OCI-LY3 (cell line): ENCODE results near the gene D2HGDH.

Source experiments
- H2AFZ ChIP-seq: fragments of 200-600, 300-600 bp; shearing (Covaris generic); 2 replicates; pipeline ENCODE4 v1.6.0; 2014; ENCODE audit warnings: antibody characterized with exemption, low read depth, low read length
- H3K27ac ChIP-seq: fragments of 200-600, 300-600 bp; sonication (generic); 2 replicates; pipeline ENCODE4 v1.5.1; 2014; ENCODE audit warnings: mild to moderate bottlenecking, low read length, moderate library complexity, mixed read lengths
- H3K27me3 ChIP-seq: fragments of 200-600, 300-600 bp; sonication (generic); 2 replicates; pipeline ENCODE4 v1.6.1; 2014; ENCODE audit warnings: low read depth, low read length, mixed read lengths
- H3K36me3 ChIP-seq: fragments of 200-600, 300-600 bp; sonication (generic); replicated peaks from 2 replicates; pipeline ENCODE3; 2014; ENCODE audit warnings: low read depth, low read length, mixed read lengths
- H3K4me1 ChIP-seq: fragments of 300-600, 200-600 bp; sonication (generic); 2 replicates; pipeline ENCODE4 v1.6.1; 2014; ENCODE audit warnings: low read length, mixed read lengths
- H3K4me2 ChIP-seq: fragments of 200-600, 300-600 bp; sonication (generic); 2 replicates; pipeline ENCODE4 v1.6.1; 2014; ENCODE audit warnings: low read length, mixed read lengths
- H3K4me3 ChIP-seq: fragments of 300-600, 200-600 bp; sonication (generic); 2 replicates; pipeline ENCODE4 v1.5.1; 2014; ENCODE audit warnings: antibody characterized with exemption, mild to moderate bottlenecking, low read length, moderate library complexity
- H3K79me2 ChIP-seq: fragments of 300-600, 200-600 bp; shearing (Covaris generic); 2 replicates; pipeline ENCODE4 v1.6.1; 2014; ENCODE audit warnings: mild to moderate bottlenecking, low read length, mixed read lengths
- H3K9ac ChIP-seq: fragments of 300-600, 200-600 bp; shearing (Covaris generic); 2 replicates; pipeline ENCODE4 v1.6.0; 2014; ENCODE audit warnings: mild to moderate bottlenecking, low read length, moderate library complexity
- H3K9me3 ChIP-seq: fragments of 200-600, 300-600 bp; shearing (Covaris generic); 2 replicates; pipeline ENCODE4 v1.6.1; 2014; ENCODE audit warnings: low read length, mixed read lengths; ENCODE audit not compliant: insufficient read depth
- H4K20me1 ChIP-seq: fragments of 200-600, 300-600 bp; sonication (generic); 2 replicates; pipeline ENCODE4 v1.6.1; 2016; ENCODE audit warnings: low read length, mixed read lengths; ENCODE audit not compliant: insufficient read depth
- EZH2phosphoT487 ChIP-seq: fragments of 200-600 bp; shearing (Covaris generic); IDR thresholded peaks from 2 replicates; pipeline ENCODE4 v1.6.1; 2018; ENCODE audit warnings: antibody characterized with exemption, mixed run types, low read depth
- TF ChIP-seq, protein P1 (sequence below): fragments of 200-600, 300-600 bp; sonication (generic); IDR thresholded peaks from 2 replicates; pipeline ENCODE4 v1.5.1; 2014; ENCODE audit warnings: antibody characterized with exemption, low read length, low read depth

Gene D2HGDH

DNA sequence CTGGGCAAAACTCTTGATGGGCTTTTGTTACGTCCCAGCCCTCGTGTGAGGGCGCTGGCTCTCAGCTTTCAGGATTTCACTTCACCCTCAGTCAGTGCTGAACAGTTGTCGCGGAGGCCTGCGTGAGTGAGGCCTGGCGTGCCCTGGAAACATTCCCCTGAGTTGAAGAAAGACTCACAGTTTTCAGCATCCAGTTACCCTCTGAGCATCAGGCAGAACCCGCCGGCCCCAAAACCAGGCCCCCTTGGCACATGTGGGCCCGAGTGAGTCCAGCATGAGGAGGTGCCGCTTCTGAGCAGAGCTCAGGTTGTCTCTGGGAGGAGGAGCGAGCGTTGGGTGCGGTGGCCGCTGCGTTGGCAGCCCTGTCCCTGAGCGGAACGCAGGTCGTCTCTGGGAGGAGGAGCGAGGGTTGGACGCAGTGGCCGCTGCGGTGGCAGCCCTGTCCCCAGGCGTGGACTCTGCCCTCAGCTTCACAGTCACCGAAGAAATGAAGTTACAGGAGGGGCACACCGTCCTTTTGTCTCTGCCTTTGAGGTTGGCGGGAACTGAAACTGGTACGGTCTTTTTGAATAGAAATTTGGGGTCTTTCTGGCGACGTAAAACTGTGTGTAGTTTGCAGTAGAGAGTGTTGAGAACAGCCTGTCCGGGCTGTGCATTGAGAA is 74.4 kb downstream of the D2HGDH start, which contains the start of gene NEU4:
Gene NEU4, plus strand, starts transcription at position 473 of the 662 bp plus-strand sequence. CDS start 5,292 bp downstream, outside the sequence.
- no peak within 1 kb of the TSS for H3K9ac ChIP-seq
- TF ChIP-seq EZH2phosphoT487, result no peak
- TF ChIP-seq, protein P1, sequence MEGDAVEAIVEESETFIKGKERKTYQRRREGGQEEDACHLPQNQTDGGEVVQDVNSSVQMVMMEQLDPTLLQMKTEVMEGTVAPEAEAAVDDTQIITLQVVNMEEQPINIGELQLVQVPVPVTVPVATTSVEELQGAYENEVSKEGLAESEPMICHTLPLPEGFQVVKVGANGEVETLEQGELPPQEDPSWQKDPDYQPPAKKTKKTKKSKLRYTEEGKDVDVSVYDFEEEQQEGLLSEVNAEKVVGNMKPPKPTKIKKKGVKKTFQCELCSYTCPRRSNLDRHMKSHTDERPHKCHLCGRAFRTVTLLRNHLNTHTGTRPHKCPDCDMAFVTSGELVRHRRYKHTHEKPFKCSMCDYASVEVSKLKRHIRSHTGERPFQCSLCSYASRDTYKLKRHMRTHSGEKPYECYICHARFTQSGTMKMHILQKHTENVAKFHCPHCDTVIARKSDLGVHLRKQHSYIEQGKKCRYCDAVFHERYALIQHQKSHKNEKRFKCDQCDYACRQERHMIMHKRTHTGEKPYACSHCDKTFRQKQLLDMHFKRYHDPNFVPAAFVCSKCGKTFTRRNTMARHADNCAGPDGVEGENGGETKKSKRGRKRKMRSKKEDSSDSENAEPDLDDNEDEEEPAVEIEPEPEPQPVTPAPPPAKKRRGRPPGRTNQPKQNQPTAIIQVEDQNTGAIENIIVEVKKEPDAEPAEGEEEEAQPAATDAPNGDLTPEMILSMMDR, result no peak
- no peaks in the 10 kb centered on the region for H3K9me3 ChIP-seq
- H3K79me2 ChIP-seq, result no peaks in the 10 kb centered on the region
- H4K20me1 ChIP-seq, result no peaks in the 10 kb centered on the region
- peaks cover 8% of the 10 kb centered on the region; the same call in 1 of the 2 replicates for H3K27me3 ChIP-seq
- H3K4me1 ChIP-seq, result peaks cover 21% of the 10 kb centered on the region
- H3K36me3 ChIP-seq, result no peaks in the 10 kb centered on the region
- no peak within 1 kb of the TSS for H2AFZ ChIP-seq
- no peak within 1 kb of the TSS for H3K27ac ChIP-seq
- H3K4me2 ChIP-seq, result no peak within 1 kb of the TSS
- H3K4me3 ChIP-seq, result no peak within 1 kb of the TSS

DNA sequence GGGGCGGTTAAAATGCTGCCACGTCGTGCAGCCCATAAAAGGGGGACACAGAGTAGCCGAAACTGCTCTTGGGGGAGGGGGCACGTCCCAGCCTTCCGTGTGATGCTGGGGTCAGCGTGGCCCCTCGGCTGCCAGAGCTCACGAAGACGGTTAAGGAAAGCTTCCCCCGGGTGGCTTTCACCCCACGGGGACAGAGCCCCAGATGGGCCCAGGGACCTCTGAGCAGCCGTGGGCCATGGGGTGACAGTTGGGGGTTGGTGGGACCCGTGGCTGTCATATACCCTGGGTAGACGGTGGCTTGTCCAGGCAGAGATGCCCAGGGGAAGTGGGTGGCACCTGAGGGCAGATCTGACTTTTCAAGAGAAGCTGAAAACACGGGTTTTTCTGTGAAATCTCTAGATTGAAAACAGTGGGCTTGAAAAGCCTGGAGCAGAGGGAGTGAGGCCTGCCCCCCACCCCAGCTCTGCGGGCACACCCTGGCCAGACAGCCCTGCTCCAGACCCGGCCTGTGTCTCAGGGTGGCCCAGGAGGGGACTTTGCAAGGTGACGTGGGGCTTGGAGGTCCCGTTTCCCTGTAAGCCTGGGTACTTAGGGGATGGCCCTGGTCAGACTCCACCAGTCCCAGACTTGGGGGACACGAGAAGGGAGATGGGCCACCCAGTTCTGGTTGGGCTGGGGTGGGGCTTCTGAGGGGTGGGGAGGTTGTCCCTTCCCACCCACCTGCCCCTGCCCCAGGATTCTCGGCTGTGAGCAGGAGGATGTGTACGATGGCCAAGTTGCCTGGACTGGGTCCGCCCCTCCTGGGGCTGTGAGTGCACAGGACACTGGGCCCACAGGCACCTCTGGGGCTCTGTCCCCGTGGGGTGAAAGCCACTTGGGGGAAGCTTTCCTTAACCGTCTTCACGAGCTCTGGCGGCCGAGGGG is 75.2 kb downstream of the D2HGDH start:
- no peaks in the 10 kb centered on the region for H4K20me1 ChIP-seq
- no peaks in the 10 kb centered on the region for H3K79me2 ChIP-seq
- H3K4me1 ChIP-seq, result peaks cover 16% of the 10 kb centered on the region
- H2AFZ ChIP-seq, result no peak overlapping the region
- 0 out of 2 replicates have a peak, but pooled peaks cover under 1% of the 10 kb centered on the region for H3K27me3 ChIP-seq
- H3K4me3 ChIP-seq, result no peak overlapping the region
- no peak overlapping the region for H3K27ac ChIP-seq
- TF ChIP-seq, protein P1, result no peak
- TF ChIP-seq EZH2phosphoT487, result no peak
- no peaks in the 10 kb centered on the region for H3K36me3 ChIP-seq
- no peak overlapping the region for H3K4me2 ChIP-seq
- H3K9me3 ChIP-seq, result no peaks in the 10 kb centered on the region
- no peak overlapping the region for H3K9ac ChIP-seq

DNA sequence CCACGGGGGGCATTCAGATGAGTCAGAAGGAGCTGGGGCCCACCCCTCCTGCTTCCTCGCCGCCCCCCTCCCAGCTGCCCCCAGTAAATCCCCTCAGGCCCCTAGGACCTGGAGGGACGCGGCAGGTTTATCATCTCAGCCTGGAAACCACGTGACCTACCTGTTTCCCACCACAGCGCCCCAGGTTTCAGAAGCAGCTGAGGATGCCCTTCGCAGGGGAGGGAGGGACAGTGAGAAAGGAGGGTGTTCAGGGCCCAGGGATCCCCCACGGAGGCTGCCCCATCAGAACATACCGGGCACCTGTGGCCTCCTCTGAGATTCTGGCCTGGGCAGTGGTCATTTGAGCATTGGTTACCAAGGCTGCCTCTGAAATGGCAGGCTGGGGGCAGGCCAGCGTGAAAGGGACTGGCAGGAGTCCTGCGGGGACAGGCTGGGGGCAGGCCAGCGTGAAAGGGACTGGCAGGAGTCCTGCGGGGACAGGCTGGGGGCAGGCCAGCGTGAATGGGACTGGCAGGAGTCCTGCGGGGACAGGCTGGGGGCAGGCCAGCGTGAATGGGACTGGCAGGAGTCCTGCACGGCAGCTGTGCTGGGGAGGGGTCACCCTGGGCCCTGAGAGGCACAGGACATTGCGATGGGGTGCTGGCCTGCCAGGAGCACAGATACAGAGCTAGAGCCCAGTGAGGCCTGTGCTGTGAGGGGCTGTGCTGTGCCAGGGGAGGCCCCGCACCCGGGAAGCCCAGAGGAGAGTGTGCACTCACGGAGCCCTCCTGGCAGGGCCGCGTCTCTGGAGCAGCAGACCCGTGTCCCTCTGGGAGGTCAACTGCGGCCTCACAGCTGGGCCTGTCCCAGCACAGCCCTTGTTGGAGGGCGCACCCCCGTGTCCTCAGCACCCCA is 76.1 kb downstream of the D2HGDH start:
- H3K4me3 ChIP-seq, result no peak overlapping the region
- TF ChIP-seq, protein P1, result no peak
- no peak for TF ChIP-seq EZH2phosphoT487

More for the DNA sequence above, 76.1 kb downstream of the D2HGDH start:
- Histone ChIP-seq H3K79me2 (no peaks in the 10 kb centered on the region), H3K4me2 (no peak overlapping the region), H3K27me3 (no peaks in the 10 kb centered on the region), H3K9me3 (no peaks in the 10 kb centered on the region), H4K20me1 (no peaks in the 10 kb centered on the region), H2AFZ (no peak overlapping the region), H3K36me3 (no peaks in the 10 kb centered on the region), H3K4me1 (peaks cover 13% of the 10 kb centered on the region), H3K9ac (no peak overlapping the region), H3K27ac (no peak overlapping the region)
